Measurements from ENCODE around the gene RTP3. TPM values are rescaled to one million over a fixed set of nuclear protein-coding genes. Genes with fewer than 3 reads are reported as not detected.
A peak's percentile ranks its signal among the peaks of the same experiment; 100 is the strongest.

The RTP3 gene
- total RNA-seq, 2 donors from 2014 or later, result not detected

DNA sequence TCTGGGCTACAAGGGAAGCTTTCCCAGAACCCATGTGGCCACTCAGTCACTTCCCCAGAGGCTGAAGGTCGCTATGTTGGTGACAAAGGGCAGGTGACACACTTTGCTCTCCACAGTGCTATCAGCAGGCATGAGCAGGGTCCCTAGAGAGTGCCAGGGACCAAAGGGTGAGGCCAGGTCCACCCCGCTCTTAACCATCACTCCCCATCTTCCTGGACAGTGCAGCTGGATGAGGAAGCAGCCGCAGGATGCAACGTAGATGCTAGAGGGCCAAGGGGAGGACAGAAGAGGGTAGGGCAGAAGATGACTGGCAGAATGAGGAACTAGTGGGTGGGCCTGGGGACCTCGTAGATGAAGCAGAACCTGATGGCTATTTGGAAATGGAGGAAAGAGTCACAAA is 19.4 kb upstream of the RTP3 start:
- H3K4me3 Mint-ChIP-seq, result no peak overlapping the region
- H3K27me3 Mint-ChIP-seq, result peaks cover 58% of the 10 kb centered on the region
- H3K4me1 Mint-ChIP-seq, result no peaks in the 10 kb centered on the region
- DNase-seq (no peak), ATAC-seq (no peak)
- H3K9me3 ChIP-seq (ENCODE audit: control insufficient read depth, low read length, poor library complexity, severe bottlenecking), result no peaks in the 10 kb centered on the region
- H3K27ac Mint-ChIP-seq, result no peak overlapping the region
- peaks cover 5% of the 10 kb centered on the region for H3K36me3 Mint-ChIP-seq (ENCODE audit: low read depth)

DNA sequence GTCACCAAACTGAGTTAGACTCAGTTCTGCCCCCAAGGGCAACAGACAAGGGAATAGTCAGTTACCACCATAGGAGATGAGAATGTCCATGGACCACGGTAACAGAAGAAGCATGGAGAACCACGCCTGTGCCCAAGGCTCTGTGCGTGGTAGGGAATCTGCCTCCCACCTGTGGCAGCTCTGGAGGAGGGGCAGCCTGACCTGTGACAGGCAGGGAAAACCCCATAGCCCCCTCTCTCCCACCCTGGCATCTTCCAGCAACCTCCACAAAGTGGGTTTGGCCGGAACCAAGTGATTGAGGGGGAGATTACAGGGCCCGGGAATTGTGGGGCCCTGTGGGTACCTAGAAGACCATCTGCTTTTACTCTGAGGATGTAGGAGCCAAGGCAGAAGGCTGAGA is 18.8 kb upstream of the RTP3 start:
- no peak overlapping the region for H3K4me3 Mint-ChIP-seq
- no peaks in the 10 kb centered on the region for H3K4me1 Mint-ChIP-seq
- H3K9me3 ChIP-seq (ENCODE audit: control insufficient read depth, low read length, poor library complexity, severe bottlenecking), result no peaks in the 10 kb centered on the region
- ATAC-seq, result no peak
- peaks cover 5% of the 10 kb centered on the region for H3K36me3 Mint-ChIP-seq (ENCODE audit: low read depth)
- DNase-seq, result no peak
- no peak overlapping the region for H3K27ac Mint-ChIP-seq
- peaks cover 56% of the 10 kb centered on the region for H3K27me3 Mint-ChIP-seq

DNA sequence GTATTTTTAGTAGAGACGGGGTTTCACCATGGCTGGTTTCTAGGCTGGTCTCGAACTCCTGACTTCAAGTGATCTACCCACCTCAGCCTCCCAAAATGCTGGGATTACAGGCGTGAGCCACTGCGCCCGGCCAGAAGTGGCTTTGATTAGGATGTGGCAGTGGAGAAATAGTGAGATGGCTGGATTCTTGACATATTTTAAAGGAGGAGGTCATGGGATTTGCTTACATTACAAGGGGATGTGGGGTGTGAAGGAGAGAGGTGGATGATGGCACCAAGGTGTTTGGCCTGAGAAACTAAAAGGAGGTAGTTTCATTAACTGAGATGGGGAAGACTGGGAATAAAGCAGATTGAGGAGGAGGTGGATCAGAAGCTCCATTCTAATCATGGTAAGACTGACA is 18.1 kb upstream of the RTP3 start:
- H3K4me3 Mint-ChIP-seq, result no peak overlapping the region
- ATAC-seq (no peak), DNase-seq (no peak)
- H3K27ac Mint-ChIP-seq, result no peak overlapping the region
- H3K27me3 Mint-ChIP-seq, result peaks cover 56% of the 10 kb centered on the region
- no peaks in the 10 kb centered on the region for H3K4me1 Mint-ChIP-seq
- H3K9me3 ChIP-seq (ENCODE audit: control insufficient read depth, low read length, poor library complexity, severe bottlenecking), result no peaks in the 10 kb centered on the region
- peaks cover 5% of the 10 kb centered on the region for H3K36me3 Mint-ChIP-seq (ENCODE audit: low read depth)

DNA sequence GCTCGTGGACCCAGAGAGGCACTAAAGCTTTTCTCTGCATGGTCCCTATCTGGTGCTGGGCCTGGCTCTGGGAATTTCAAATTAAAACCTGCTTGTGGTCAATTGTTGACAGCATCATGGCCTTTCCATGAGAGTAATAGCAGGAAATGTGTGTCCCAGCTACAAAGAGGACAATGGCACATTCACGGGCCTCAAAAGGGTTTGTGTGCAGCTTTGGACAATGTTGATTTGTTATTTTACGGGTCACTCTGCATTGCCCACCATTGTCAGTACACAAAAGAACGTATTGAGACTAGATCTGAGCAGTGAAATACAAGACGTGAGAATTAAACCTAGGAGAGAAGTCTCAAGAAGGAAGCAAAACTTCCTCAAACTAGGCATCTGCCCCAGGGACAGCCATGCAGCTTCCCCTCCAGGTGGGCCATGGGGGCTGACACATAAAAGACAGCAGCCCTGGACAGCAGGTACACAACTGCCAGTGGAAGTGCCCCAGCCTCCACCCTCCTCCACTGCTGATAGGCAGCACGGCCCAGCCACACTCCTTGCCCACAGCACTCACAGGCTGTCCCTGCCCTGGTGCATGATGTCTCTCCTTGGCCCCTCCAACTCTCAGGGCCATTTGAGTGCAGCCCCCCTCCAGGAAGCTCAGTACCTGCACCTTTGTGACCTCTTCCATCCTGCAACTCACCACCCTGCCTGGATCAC is 17.1 kb upstream of the RTP3 start:
- Mint-ChIP-seq H3K27me3 (peaks cover 56% of the 10 kb centered on the region), H3K36me3 (ENCODE audit: low read depth) (peaks cover 5% of the 10 kb centered on the region), H3K4me1 (no peaks in the 10 kb centered on the region), H3K4me3 (no peak overlapping the region), H3K27ac (no peak overlapping the region)
- no peaks in the 10 kb centered on the region for H3K9me3 ChIP-seq (ENCODE audit: control insufficient read depth, low read length, poor library complexity, severe bottlenecking)
- ATAC-seq (no peak), DNase-seq (no peak)

DNA sequence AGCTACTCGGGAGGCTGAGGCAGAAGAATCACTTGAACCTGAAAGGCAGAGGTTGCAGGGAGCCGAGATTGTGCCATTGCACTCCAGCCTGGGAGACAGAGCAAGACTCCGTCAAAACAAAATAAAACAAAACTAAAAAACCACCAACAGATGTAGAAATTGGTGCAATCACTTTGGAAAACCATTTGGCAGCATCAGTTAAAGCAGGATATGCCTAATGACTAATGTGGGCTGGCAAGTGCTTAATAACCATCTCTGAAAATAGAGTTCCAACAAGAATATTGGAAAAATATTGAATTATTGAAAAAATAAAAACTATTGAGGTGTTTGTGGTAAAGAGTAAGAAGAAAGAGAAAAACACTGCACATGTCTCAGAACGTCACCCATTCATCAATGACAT is 16.1 kb upstream of the RTP3 start:
- H3K27me3 Mint-ChIP-seq, result peaks cover 54% of the 10 kb centered on the region
- H3K9me3 ChIP-seq (ENCODE audit: control insufficient read depth, low read length, poor library complexity, severe bottlenecking), result no peaks in the 10 kb centered on the region
- peaks cover 5% of the 10 kb centered on the region for H3K36me3 Mint-ChIP-seq (ENCODE audit: low read depth)
- no peaks in the 10 kb centered on the region for H3K4me1 Mint-ChIP-seq
- no peak overlapping the region for H3K4me3 Mint-ChIP-seq
- DNase-seq, result no peak
- ATAC-seq, result no peak
- H3K27ac Mint-ChIP-seq, result no peak overlapping the region

DNA sequence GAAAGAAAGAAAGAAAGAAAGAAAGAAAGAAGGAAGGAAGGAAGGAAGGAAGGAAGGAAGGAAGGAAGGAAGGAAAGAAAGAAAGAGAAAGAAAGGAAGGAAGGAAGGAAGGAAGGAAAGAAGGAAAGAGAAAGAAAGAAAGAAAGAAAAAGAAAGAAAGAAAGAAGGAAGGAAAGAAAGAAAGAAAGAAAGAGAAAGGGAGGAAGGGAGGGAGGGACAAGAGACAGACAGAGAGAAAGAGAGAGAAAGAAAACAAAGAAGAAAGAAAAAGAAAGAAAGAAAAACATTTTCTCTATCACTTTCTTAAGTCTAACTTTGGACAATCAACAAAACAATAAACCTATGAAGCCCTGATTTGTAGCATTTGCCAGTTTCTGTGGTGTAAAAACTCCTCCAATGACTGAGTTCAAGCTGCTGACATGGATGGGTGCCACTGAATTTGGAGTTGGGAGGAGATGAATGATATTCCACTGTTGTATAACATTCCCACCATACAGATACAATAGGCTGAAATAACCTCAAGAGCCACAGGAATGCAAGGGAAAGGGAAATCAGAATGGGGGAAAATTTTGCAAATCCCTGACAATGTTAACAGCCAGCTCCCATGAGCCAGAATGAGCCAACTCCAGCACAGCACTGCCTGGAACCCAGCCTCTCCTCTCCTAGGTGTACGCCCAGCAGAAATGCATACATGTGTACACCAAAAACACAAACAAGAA is 15.0 kb upstream of the RTP3 start:
- H3K4me3 Mint-ChIP-seq, result no peak overlapping the region
- no peaks in the 10 kb centered on the region for H3K9me3 ChIP-seq (ENCODE audit: control insufficient read depth, low read length, poor library complexity, severe bottlenecking)
- ATAC-seq (no peak), DNase-seq (no peak)
- no peaks in the 10 kb centered on the region for H3K4me1 Mint-ChIP-seq
- peaks cover 42% of the 10 kb centered on the region for H3K27me3 Mint-ChIP-seq
- peaks cover 5% of the 10 kb centered on the region for H3K36me3 Mint-ChIP-seq (ENCODE audit: low read depth)
- no peak overlapping the region for H3K27ac Mint-ChIP-seq

DNA sequence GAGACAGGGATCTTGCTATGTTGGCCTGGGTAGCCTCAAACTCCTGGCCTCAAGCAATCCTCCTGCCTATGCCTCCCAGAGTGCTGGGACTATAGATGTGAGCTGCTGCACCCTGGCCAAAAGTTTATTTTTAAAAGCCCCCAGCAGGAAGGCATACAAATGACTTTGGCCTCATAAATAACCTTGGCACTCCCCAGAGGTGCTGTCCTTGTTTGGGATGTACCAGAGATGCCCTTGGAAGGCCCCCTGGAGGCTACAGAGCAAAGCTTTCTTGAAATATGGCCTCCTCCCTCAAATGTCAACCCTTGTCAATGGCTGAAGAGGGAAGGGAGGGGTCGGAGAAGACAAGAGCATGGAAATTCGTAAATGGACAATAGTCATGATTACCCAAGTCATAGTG is 14.0 kb upstream of the RTP3 start:
- Mint-ChIP-seq H3K4me1 (peaks cover 3% of the 10 kb centered on the region), H3K27ac (no peak overlapping the region), H3K27me3 (peaks cover 32% of the 10 kb centered on the region), H3K4me3 (no peak overlapping the region), H3K36me3 (ENCODE audit: low read depth) (peaks cover 5% of the 10 kb centered on the region)
- no peaks in the 10 kb centered on the region for H3K9me3 ChIP-seq (ENCODE audit: control insufficient read depth, low read length, poor library complexity, severe bottlenecking)
- DNase-seq (no peak), ATAC-seq (no peak)

DNA sequence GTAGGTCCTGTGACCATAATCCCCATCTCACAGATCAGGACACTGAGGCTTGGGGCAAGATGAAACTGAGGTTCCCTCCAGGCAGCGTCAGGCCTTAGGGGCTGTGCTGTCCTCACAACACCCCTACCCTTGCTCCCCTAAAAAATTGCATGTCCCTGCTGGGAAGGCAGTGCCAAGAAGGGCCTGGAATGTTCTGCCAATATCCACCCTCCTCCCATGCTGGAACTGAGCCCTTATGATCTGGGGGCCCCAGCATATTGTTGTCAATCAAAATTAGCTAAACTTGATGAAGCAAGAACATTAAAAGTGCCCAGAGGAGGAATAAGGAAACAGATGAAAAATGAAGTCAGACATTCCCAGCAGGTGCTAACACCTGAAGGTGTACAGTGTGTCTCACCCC is 13.4 kb upstream of the RTP3 start:
- H3K27ac Mint-ChIP-seq, result no peak overlapping the region
- peaks cover 7% of the 10 kb centered on the region for H3K4me1 Mint-ChIP-seq
- no peak for DNase-seq
- ATAC-seq, result no peak
- H3K36me3 Mint-ChIP-seq (ENCODE audit: low read depth), result peaks cover 3% of the 10 kb centered on the region
- H3K27me3 Mint-ChIP-seq, result peaks cover 26% of the 10 kb centered on the region
- no peak overlapping the region for H3K4me3 Mint-ChIP-seq
- no peaks in the 10 kb centered on the region for H3K9me3 ChIP-seq (ENCODE audit: control insufficient read depth, low read length, poor library complexity, severe bottlenecking)

DNA sequence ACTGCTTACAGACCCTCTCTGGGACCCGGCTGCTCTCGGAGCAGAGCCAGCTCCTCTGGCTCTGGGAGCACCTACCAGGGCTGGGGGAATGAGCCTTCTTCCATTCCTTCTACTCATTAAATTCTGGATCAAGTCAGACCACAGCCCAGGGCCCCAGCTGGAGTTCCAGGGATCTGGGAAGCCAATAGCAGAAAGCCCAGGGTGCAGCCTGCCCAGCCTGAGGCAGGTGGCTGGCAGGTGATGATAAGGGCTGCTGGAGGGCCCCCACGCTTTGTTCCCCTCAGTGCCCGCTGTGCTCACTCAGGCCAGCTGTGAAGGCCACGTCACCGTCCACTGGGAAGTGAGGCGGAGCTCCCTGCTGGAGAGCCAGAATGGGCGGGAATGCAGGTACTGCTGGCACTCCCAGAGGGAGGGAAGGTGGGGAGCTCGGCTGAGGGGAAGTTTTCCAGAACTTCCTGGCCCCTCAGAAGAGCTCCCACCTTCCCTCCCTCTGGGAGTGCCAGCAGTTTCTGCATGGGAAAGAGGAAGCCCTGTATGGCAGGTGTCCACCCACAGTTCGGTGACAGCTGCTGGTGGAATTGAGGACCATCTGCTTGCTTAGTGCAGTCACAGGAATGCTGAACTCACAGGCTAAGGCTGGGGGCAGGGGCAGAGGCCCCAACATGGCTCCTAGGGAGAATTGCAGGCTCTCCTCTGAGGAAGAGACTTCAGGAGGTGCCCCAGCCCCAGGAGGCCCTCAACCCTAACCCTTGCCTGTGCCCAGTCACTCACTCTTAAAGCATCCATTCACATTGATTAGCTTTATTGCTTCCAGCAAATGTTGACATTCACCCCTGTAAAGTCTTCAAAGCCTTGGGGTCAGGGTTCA is 12.6 kb upstream of the RTP3 start:
- Mint-ChIP-seq H3K4me1 (peaks cover 7% of the 10 kb centered on the region), H3K36me3 (ENCODE audit: low read depth) (no peaks in the 10 kb centered on the region), H3K4me3 (no peak overlapping the region), H3K27ac (no peak overlapping the region), H3K27me3 (peaks cover 19% of the 10 kb centered on the region)
- DNase-seq (no peak), ATAC-seq (no peak)
- H3K9me3 ChIP-seq (ENCODE audit: control insufficient read depth, low read length, poor library complexity, severe bottlenecking), result no peaks in the 10 kb centered on the region

DNA sequence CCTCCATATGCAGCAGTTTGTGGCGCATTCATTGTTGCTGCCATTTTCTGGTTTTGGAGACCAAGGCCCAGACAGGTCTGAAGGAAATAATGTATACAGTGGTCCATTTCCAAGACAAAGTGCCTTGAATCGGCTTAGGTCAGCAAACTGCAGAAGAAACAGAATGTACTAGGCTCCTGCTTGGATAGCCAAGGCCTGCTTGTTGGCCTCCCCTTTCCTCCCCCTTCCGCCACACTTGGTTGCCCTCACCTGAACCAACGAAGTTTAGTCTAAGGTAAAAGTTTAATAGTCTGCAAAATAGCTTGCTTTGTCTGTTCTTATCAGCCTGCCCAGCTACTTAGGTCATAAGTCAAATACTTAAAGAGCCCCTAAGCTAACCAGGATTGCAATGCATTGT is 12.0 kb upstream of the RTP3 start:
- DNase-seq, result no peak
- no peaks in the 10 kb centered on the region for H3K9me3 ChIP-seq (ENCODE audit: control insufficient read depth, low read length, poor library complexity, severe bottlenecking)
- Mint-ChIP-seq H3K4me1 (peaks cover 7% of the 10 kb centered on the region), H3K27me3 (peaks cover 12% of the 10 kb centered on the region), H3K27ac (no peak overlapping the region), H3K4me3 (no peak overlapping the region), H3K36me3 (ENCODE audit: low read depth) (no peaks in the 10 kb centered on the region)
- no peak for ATAC-seq

DNA sequence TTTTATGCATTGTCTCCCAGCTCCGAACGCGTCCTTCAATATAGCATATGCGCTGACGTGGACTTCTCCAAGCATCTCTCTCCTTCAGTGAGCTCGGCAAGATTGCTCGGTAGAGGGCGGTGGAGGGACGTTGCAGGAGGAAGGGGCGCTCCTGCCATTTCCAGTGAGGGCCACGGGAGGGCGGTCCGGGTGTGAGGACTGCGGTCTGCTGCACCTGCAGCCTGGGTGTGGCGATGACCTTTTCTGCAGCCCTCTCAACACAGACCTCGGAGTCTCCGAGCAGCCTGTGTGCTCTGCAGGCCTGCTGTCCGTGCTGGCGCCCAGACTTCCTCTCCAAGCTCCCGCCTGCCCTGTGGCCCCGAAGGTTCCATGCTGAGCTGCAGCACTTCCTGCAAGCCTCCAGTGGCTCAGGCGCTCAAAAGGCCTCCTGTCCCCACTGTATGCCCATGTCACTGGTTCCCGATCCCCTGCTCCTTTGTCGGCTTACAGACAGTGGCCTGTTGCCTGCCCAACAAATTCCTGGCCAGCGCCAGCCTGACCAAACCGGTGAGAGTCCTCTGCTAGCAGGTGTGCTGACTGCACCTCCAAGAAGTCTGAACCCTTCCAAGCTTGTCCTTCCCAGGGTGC is 8.9 kb upstream of the RTP3 start:
- no peaks in the 10 kb centered on the region for H3K9me3 ChIP-seq (ENCODE audit: control insufficient read depth, low read length, poor library complexity, severe bottlenecking)
- H3K27me3 Mint-ChIP-seq, result no peaks in the 10 kb centered on the region
- peak; percentile 77 to 93 (median 80) for DNase-seq

DNA sequence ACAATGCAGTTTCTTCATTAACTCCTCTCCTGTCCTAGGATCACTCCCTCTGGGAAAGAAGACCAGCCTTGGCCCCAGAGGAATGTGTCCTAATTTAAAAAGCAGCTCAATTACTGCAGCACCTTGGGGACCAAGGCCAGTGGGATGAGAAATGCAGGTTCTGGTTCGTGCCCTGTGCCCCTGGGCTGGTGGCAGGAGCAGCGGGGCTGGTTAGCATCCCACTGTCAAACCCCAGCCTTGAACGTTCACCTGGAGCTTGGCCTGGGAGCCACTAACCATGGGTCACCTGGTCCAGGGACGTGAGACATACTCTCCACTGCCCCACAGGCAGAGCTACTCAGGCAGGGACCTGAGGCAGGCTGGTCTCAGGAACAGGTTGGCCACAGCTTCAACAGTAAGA is 8.4 kb upstream of the RTP3 start:
- no peak for ATAC-seq
- Mint-ChIP-seq H3K27ac (peak overlapping the region; percentile 79), H3K36me3 (ENCODE audit: low read depth) (no peaks in the 10 kb centered on the region), H3K4me1 (peaks cover 9% of the 10 kb centered on the region), H3K4me3 (peak overlapping the region; percentile 59), H3K27me3 (no peaks in the 10 kb centered on the region)
- no peak for DNase-seq
- H3K9me3 ChIP-seq (ENCODE audit: control insufficient read depth, low read length, poor library complexity, severe bottlenecking), result no peaks in the 10 kb centered on the region

More for the DNA sequence above, 8.9 kb upstream of the RTP3 start:
- H3K4me1 Mint-ChIP-seq, result peaks cover 9% of the 10 kb centered on the region
- H3K36me3 Mint-ChIP-seq (ENCODE audit: low read depth), result no peaks in the 10 kb centered on the region
- peak overlapping the region; percentile 79 for H3K27ac Mint-ChIP-seq
- peak overlapping the region; percentile 59 for H3K4me3 Mint-ChIP-seq
- peak; percentile 100 for ATAC-seq

DNA sequence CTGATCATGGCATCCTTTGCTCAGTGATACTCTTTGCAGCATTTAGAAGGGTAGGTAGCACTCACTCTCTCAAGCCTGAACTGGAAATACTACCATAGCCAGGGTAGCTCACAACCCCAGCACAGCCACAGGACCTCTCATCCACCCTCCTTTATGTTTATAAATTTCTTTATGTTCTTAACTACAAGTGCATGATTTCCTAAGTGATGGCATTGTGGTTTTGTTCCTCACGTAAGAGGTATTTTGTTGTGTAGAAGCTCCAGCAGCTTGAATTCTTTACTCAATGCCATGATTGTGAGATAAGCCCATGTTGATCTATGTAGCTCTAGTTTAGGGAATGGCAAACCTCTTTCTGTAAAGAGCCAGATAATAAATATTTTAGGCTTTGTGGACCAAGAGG is 7.9 kb upstream of the RTP3 start:
- H3K36me3 Mint-ChIP-seq (ENCODE audit: low read depth), result no peaks in the 10 kb centered on the region
- H3K4me3 Mint-ChIP-seq, result no peak overlapping the region
- no peak for DNase-seq
- no peak for ATAC-seq
- H3K9me3 ChIP-seq (ENCODE audit: control insufficient read depth, low read length, poor library complexity, severe bottlenecking), result no peaks in the 10 kb centered on the region
- no peaks in the 10 kb centered on the region for H3K27me3 Mint-ChIP-seq
- H3K27ac Mint-ChIP-seq, result no peak overlapping the region
- H3K4me1 Mint-ChIP-seq, result peaks cover 9% of the 10 kb centered on the region

Data from T-helper 17 cell (primary cell).